HG03342 (cell line): ENCODE data around the gene MBD3L2B.
"Not testable (repeated sequence)": the region's sequence is repeated elsewhere in the genome, so short reads cannot be mapped to it uniquely, and the experiment has no call there.

Source experiments
- ATAC-seq: cut with Tn5 transposase; IDR thresholded peaks from one replicate; pipeline ENCODE4 v1.9.1; 2021; ENCODE audit warnings: mild to moderate bottlenecking, moderate library complexity; ENCODE audit not compliant: unreplicated experiment

Gene MBD3L2B

GRCh38 chr19:7021331-7021730 is at the start of gene MBD3L2B:
Gene MBD3L2B (minus strand): TSS chr19:7021431. CDS start chr19:7021397, 34 bp downstream.
- ATAC-seq: not testable (repeated sequence)

DNA sequence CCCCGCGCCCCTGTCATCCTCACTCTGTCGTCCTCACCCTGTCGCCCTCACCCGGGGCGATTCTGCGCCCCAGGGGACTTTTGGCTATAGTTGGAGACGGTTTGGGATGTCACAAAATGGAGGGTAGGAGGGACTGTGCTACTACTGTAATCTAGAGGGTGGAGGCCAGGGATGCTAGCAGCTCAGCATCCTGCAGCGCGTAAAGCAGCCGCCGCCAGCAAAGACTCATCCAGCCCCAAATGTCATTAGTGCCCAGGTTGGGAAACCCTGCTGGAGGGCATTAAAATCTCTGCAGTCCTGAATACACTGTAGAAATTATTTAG is 48.6 kb upstream of the MBD3L2B start:
- no peak for ATAC-seq

GRCh38 chr19:7069042-7069903 is 48.0 kb upstream of the MBD3L2B start, which contains the start of gene ZNF557:
Gene ZNF557 (plus strand): TSS chr19:7069703. CDS start chr19:7075075, 5,372 bp downstream.
- ATAC-seq: peak; percentile 91

GRCh38 chr19:7068599-7068998 is 47.4 kb upstream of the MBD3L2B start:
- ATAC-seq: no peak

GRCh38 chr19:7067716-7068115 is 46.5 kb upstream of the MBD3L2B start:
- ATAC-seq: no peak

- not testable (repeated sequence) for ATAC-seq
Measured at GRCh38 chr19:7067122-7067521, 45.9 kb upstream of the MBD3L2B start.

DNA sequence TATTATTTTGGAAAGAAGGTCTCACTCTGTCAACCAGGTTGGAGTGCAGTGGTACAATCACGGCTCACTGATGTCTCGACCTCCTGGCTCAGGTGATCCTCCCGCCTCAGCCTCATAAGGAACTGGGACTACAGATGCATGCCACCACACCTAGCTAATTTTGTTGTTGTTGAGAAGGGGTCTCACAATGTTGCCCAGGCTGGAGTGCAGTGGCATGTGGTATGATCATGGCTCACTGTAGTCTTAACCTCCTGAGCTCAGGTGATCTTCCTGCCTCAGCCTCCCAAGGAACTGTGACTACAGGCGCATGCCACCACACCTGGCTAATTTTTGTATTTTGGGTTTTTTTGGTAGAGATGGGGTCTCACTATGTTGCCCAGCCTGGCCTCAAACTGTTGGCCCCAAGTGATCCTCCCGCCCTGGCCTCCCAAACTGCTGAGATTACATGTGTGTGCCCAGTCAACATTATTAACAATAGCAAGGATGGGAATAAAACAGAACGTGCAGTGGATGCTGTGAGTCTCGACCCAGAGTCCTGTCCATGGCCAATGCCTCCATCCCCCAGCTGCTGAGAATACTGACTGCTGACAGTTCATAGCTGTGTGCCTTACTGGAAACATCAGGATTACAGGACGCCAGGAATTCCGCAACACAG is 42.7 kb upstream of the MBD3L2B start:
- ATAC-seq: no peak

DNA sequence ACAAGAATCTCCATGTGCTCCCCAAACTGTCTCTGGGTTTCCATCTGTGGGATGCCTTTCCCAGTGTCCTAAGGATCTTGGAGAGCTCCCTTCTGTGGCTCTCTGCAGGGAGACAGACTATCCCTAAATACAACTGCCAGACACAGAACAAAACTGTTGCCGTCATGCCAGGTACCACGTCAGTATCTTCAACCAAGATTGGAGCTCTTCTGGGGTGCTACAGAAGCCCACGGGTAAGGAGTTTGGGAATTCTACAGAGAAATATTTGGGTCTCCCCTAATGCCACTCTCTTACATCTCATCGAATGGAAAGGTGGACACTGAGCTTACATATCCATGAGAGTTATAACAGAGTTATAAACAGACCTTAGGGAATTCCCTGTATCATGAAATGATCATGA is 42.1 kb upstream of the MBD3L2B start:
- ATAC-seq: no peak

DNA sequence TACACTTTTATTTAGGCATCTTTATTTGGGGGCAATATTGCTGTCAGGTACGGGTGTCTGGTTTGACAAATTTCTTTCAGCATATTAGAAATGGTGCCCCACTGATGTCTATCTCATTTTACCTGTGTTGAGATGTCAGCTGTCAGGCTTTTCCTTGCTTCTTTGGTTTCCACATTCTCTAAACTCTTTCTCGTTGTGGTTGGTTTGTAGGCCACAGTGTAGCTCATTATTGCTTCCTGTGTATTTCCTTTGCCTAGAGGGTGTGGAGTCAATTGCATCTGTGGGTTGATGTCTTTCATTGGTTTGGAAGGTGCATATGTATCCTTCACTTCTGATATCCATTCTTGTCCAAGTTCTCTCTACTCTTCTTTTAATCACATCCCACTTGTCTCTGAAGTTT is 38.7 kb upstream of the MBD3L2B start:
- ATAC-seq: not testable (repeated sequence)

DNA sequence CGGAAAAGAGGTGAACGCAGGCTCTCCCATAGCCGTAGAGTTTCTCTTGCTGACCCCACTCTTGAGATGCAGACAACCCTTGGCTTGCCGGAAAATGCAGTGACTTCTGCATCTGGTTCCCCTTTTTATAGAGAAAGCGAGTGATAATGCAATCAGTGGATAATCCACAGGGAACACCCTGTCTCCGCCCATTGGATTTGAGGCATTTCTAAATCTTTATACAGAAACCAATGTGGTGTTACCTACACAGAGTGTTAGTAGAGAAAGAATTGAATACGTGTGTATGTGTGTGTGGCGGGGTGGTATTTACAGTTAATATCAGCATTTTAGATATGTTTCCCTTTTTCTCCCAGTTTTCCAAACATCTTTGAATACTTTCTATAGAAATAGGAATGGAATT is 37.3 kb upstream of the MBD3L2B start, which contains the start of gene MBD3L3:
TSS of gene MBD3L3 (minus strand) at position 101 of the 400 bp plus-strand sequence. CDS start at position 30, 71 bp downstream.
- ATAC-seq: not testable (repeated sequence)

DNA sequence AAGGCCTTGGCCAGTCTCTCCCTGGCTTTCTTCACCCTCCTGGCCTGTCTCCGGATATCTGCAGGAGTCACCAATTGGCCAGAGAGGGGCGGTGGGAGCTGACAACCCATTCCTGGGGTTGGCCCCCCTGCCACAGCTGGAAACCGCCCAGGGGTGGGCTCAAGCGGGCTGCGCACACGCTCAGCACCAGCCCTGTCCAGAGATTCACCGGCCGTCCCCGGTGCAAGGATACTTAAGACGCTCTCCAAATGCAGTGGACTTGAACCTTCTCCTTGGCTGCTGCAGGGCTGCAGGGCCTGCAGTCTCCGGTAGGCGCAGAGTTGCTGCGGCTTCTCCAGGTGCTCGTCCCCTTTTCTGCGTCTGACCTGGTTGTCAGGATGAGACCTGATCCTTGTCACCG is 35.1 kb upstream of the MBD3L2B start:
- ATAC-seq: not testable (repeated sequence)

DNA sequence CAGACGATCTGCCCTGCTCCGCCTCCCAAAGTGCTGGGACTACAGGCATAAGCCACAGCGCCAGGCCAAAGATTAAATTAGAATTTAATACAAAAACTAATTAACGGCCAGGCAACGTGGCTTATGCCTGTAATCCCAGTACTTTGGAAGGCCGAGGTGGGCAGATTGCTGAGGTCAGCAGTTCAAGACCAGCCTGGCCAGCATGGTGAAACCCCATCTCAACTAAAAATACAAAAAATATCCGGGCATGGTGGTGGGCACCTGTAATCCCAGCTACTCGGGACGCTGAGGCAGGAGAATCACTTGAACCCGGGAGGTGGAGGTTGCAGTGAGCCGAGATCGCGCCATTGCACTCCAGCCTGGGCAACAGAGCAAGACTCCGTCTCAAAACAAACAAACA is 34.4 kb upstream of the MBD3L2B start:
- ATAC-seq: not testable (repeated sequence)

GRCh38 chr19:7054635-7055368 is 33.6 kb upstream of the MBD3L2B start:
- not testable (repeated sequence) for ATAC-seq

DNA sequence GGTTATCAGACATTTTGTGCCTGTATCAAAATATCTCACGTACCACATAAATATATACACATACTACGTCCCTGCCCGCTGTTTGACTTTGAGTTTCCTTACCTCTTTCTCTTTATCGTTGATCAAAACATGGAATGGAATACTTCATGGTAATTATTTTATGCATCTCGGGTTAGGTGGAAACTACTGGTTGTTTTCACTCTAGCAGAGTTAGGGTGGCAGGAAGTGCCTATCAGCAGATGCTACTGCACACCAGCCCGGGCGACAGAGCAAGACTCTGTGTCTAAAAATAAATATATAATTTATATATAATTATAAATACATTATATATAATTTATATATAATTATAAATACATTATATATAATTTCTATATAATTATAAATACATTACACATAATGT is 31.7 kb upstream of the MBD3L2B start:
- not testable (repeated sequence) for ATAC-seq

- ATAC-seq: not testable (repeated sequence)
Measured at GRCh38 chr19:7051421-7051820, 30.2 kb upstream of the MBD3L2B start.

- not testable (repeated sequence) for ATAC-seq
Measured at GRCh38 chr19:7049021-7049420, 27.8 kb upstream of the MBD3L2B start, which contains the start of gene MBD3L2. Gene MBD3L2 (plus strand): TSS chr19:7049321. CDS start chr19:7049374, 53 bp downstream.

- not testable (repeated sequence) for ATAC-seq
Measured at GRCh38 chr19:7041563-7041962, 20.3 kb upstream of the MBD3L2B start.

DNA sequence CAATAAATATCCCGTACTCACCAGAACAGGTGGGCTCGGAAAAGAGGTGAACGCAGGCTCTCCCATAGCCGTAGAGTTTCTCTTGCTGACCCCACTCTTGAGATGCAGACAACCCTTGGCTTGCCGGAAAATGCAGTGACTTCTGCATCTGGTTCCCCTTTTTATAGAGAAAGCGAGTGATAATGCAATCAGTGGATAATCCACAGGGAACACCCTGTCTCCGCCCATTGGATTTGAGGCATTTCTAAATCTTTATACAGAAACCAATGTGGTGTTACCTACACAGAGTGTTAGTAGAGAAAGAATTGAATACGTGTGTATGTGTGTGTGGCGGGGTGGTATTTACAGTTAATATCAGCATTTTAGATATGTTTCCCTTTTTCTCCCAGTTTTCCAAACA is 18.8 kb upstream of the MBD3L2B start, which contains the start of gene MBD3L4:
TSS of gene MBD3L4 (minus strand) at position 101 of the 400 bp plus-strand sequence. CDS start at position 66, 35 bp downstream.
- not testable (repeated sequence) for ATAC-seq

- not testable (repeated sequence) for ATAC-seq
Measured at GRCh38 chr19:7030278-7030677, 9.0 kb upstream of the MBD3L2B start, which contains the start of gene MBD3L5. Gene MBD3L5 (plus strand): TSS chr19:7030578. CDS start chr19:7030612, 34 bp downstream.

DNA sequence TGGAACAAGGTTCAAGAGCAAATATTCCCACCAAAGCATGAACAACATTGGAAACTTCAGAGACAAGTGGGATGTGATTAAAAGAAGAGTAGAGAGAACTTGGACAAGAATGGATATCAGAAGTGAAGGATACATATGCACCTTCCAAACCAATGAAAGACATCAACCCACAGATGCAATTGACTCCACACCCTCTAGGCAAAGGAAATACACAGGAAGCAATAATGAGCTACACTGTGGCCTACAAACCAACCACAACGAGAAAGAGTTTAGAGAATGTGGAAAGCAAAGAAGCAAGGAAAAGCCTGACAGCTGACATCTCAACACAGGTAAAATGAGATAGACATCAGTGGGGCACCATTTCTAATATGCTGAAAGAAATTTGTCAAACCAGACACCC is 7.6 kb upstream of the MBD3L2B start:
- ATAC-seq: not testable (repeated sequence)

DNA sequence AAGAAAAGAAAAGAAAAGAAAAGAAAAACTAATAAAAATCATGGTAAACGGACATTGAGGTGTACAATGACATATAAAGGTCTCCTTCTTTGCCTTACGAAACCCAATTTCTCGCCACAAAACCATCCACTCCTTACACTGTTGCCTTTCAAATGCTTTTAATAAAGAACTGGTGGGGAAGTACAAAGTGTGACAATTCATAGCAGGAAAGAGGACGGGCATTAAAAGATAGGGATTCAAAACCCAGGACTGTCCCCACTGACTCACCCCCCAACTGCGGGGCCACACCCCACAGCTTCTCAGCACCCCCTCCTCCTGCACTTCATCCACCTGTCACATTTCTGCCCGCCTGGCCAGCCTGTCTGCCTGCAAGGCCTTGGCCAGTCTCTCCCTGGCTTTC is 2.4 kb downstream of the MBD3L2B start:
- no peak for ATAC-seq
